Sigmoid colon (tissue), 7 donors: ENCODE measurements around the gene PPP1R16B. TPM values are rescaled to one million over a fixed set of nuclear protein-coding genes. Genes with fewer than 3 reads are reported as not detected.

ENCODE experiments used
- DNase-seq: peaks from one replicate; pipeline ENCODE4 v3.0.0-alpha.2; 2019
- H3K27ac ChIP-seq, 4 donors: fragments of 200-600 bp; sonication (generic); one replicate each; pipeline ENCODE4 v1.5.1; 2016 to 2019; ENCODE audit warnings: mild to moderate bottlenecking in 1 of 4
- H3K27me3 ChIP-seq, 3 donors: fragments of 200-600 bp; sonication (generic); one replicate each; pipeline ENCODE4 v1.5.1; 2019; ENCODE audit warnings: mild to moderate bottlenecking in 1 of 3
- H3K36me3 ChIP-seq, 4 donors: fragments of 200-600 bp; sonication (generic); one replicate each; pipeline ENCODE4 v1.5.1; 2016 to 2019
- H3K4me1 ChIP-seq, 4 donors: fragments of 200-600 bp; sonication (generic); one replicate each; pipeline ENCODE4 v1.5.1; 2017 to 2019
- H3K4me3 ChIP-seq, 4 donors: fragments of 200-600 bp; sonication (generic); one replicate each; pipeline ENCODE4 v1.5.1; 2017 to 2019; ENCODE audit warnings: mild to moderate bottlenecking in 2 of 4, moderate library complexity in 1 of 4
- H3K9me3 ChIP-seq, 4 donors: fragments of 200-600 bp in 3 of 4; sonication (generic) in 3 of 4; one replicate each; pipeline versions ENCODE4 v1.5.1 to v1.6.1; 2013 to 2019
- EP300 ChIP-seq, 4 donors: sonication (generic); formaldehyde crosslinking; IDR thresholded peaks; one replicate each; pipeline ENCODE4 v1.6.1; 2017; ENCODE audit warnings: antibody characterized with exemption in 4 of 4
- POLR2A ChIP-seq, 2 donors: fragments of 450-650 bp; IDR thresholded peaks; one replicate each; pipeline ENCODE4 v1.6.1; 2016; ENCODE audit warnings: antibody characterized with exemption in 2 of 2, mild to moderate bottlenecking in 2 of 2, moderate library complexity in 2 of 2
- POLR2AphosphoS5 ChIP-seq, 4 donors: sonication (generic); formaldehyde crosslinking; IDR thresholded peaks; one replicate each; pipeline ENCODE4 v1.6.1; 2017; ENCODE audit warnings: antibody characterized with exemption in 4 of 4
- WGBS, 2 donors: extraction: QIAGEN DNeasy Blood & Tissue Kit; methylation state at CpG; one replicate each; pipeline ENCODE4 v1.1.7; 2013; 5-methylcytosine and 5-hydroxymethylcytosine counted together
- intact Hi-C: fragments of 100-400 bp; cut with DNase I; formaldehyde crosslinking; loops from one replicate; pipeline ENCODE4 v1.15.1; 2023
- polyA plus RNA-seq, 3 donors: library from polyadenylated mRNA; stranded (reverse); fragments of 200-250 nt; gene quantifications; one replicate each; pipeline ENCODE4 v1.2.3, GENCODE V29; 2013
- total RNA-seq, 4 donors: library from RNA; depleted of rRNA; stranded (reverse); fragments of >200 nt; gene quantifications; one replicate each; pipeline ENCODE4 v1.1.0, GENCODE V29; 2016
- TF ChIP-seq, protein P1 (sequence below), 4 experiments: fragments of 450-650 bp in 3 of 4; fragments of 200-600 bp in 1 of 4; IDR thresholded peaks; one replicate each; pipeline ENCODE4 v1.5.1; 2016 to 2019; ENCODE audit warnings: antibody characterized with exemption in 4 of 4, mild to moderate bottlenecking in 3 of 4, moderate library complexity in 2 of 4
- donor health status: healthy with polysubstance abuse.
- donor health status: Bipolar disorder and iron deficiency.
- donor health status: healthy.

The PPP1R16B gene
- total and polyA plus RNA-seq, 7 donors: 0.92 to 21.7 (median 3.6) TPM

DNA sequence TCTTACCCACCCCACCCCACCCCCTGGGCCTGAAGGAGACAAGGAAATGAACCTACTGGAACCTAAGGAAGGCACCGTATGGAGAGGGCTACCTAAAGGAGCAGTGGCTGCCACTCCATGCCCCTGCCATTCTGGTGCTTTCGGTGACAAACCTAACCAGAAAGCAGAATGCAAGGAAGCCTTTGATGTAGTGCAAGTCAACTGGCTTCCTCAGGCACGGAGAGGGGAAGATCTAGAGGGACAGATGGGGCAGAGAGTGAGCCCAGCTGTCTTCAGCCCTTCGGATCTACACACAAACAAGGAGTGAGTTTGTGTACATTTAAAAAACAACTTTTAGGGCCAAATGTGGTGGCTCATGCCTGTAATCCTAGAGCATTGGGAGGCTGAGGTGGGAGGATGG, 39.5 kb downstream of the PPP1R16B start:
- no peak for TF ChIP-seq POLR2AphosphoS5 (IDR thresholded peaks at IDR 0.05)
- TF ChIP-seq, protein P1, sequence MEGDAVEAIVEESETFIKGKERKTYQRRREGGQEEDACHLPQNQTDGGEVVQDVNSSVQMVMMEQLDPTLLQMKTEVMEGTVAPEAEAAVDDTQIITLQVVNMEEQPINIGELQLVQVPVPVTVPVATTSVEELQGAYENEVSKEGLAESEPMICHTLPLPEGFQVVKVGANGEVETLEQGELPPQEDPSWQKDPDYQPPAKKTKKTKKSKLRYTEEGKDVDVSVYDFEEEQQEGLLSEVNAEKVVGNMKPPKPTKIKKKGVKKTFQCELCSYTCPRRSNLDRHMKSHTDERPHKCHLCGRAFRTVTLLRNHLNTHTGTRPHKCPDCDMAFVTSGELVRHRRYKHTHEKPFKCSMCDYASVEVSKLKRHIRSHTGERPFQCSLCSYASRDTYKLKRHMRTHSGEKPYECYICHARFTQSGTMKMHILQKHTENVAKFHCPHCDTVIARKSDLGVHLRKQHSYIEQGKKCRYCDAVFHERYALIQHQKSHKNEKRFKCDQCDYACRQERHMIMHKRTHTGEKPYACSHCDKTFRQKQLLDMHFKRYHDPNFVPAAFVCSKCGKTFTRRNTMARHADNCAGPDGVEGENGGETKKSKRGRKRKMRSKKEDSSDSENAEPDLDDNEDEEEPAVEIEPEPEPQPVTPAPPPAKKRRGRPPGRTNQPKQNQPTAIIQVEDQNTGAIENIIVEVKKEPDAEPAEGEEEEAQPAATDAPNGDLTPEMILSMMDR (IDR thresholded peaks at IDR 0.05): no peak
- no peak for TF ChIP-seq EP300 (IDR thresholded peaks at IDR 0.05)
- no peak for TF ChIP-seq POLR2A (IDR thresholded peaks at IDR 0.05)
- H3K4me1 ChIP-seq: no peaks in the 10 kb centered on the region
- DNase-seq: no peak
- H3K27ac ChIP-seq: no peak overlapping the region
- WGBS, 2 donors: 62 to 63% methylated on average over 4 of the region's 4 CpGs
- H3K36me3 ChIP-seq: no peaks in the 10 kb centered on the region
- no peaks in the 10 kb centered on the region for H3K9me3 ChIP-seq
- H3K27me3 ChIP-seq: peaks cover 0 to 9% (median 0%) of the 10 kb centered on the region in 3 donors
- intact Hi-C loops: no loop called here
- H3K4me3 ChIP-seq: no peak overlapping the region

DNA sequence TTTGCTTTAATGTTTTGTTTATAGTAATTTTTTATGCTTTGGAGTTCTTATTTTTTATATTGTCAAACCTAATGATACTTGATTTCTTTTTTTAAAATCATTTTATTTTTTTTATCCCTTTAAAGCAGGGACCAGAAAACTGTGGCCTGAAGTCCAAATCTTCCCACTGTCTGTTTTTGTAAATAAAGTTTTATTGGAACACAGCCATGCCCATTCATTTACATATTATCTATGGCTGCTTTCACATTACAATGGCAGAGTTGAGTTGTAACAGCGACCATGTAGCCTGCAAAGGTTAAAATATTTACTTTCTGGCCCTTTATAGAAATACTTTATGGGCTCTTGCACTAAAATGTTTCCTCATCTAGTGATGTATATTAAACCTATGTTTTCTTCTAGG, 42.3 kb downstream of the PPP1R16B start:
- no peaks in the 10 kb centered on the region for H3K9me3 ChIP-seq
- DNase-seq: no peak
- TF ChIP-seq, protein P1 (IDR thresholded peaks at IDR 0.05): no peak
- TF ChIP-seq POLR2A (IDR thresholded peaks at IDR 0.05) (no peak), POLR2AphosphoS5 (IDR thresholded peaks at IDR 0.05) (no peak), EP300 (IDR thresholded peaks at IDR 0.05) (no peak)
- no peaks in the 10 kb centered on the region for H3K27me3 ChIP-seq
- no peak overlapping the region for H3K4me3 ChIP-seq
- no peaks in the 10 kb centered on the region for H3K4me1 ChIP-seq
- WGBS, 2 donors: 34 to 82% methylated on average over 1 of the region's 1 CpG
- intact Hi-C loops: no loop called here
- H3K36me3 ChIP-seq: no peaks in the 10 kb centered on the region
- no peak overlapping the region for H3K27ac ChIP-seq

DNA sequence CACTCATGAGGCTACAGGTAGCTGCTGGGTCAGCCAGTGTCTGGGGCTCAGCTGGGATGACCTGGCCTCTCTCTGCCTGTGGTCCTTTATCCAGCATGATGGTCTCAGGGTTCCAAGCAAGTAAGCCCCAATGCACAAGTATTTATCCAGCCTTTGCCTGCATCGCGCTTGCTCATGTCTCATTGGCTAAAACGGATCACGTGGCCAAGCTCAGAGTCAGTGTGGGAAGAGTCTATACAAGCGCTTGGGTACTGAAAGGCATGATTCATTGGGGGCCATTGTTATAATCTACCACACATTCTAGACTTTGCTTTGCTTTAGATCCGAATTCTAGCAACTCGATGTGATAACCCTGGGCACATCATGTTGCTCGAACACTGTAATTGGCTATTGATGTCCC, 48.3 kb downstream of the PPP1R16B start:
- Histone ChIP-seq H3K9me3 (no peaks in the 10 kb centered on the region), H3K4me3 (no peak overlapping the region), H3K27me3 (no peaks in the 10 kb centered on the region), H3K27ac (no peak overlapping the region), H3K36me3 (no peaks in the 10 kb centered on the region), H3K4me1 (no peaks in the 10 kb centered on the region)
- no peak for DNase-seq
- 93 to 95% methylated on average over 8 of the region's 8 CpGs for WGBS, 2 donors
- no peak for TF ChIP-seq EP300 (IDR thresholded peaks at IDR 0.05)
- intact Hi-C loops: no loop called here

DNA sequence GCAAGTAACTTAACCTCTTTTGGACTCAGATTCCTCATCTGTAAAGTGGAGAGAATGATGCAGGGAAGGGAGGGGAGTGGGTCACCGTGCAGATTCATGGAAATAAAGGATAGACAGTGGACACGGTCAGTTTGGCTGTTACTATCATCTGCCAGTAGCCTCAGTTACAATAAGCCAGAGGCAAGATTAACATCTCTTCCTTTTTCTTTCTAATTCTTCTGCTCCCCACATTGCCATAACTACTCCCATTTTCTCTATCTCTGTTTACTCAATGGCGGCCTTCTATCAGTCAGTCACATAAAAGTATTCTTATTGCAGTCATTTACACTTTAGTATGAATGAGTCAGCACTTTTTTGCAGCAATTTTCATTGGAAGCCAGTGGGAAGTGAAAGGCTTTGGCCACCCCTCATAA, 49.2 kb downstream of the PPP1R16B start:
- intact Hi-C loops: no loop called here
- TF ChIP-seq EP300 (IDR thresholded peaks at IDR 0.05) (no peak), POLR2A (IDR thresholded peaks at IDR 0.05) (no peak), POLR2AphosphoS5 (IDR thresholded peaks at IDR 0.05) (no peak)
- TF ChIP-seq, protein P1 (IDR thresholded peaks at IDR 0.05): no peak

DNA sequence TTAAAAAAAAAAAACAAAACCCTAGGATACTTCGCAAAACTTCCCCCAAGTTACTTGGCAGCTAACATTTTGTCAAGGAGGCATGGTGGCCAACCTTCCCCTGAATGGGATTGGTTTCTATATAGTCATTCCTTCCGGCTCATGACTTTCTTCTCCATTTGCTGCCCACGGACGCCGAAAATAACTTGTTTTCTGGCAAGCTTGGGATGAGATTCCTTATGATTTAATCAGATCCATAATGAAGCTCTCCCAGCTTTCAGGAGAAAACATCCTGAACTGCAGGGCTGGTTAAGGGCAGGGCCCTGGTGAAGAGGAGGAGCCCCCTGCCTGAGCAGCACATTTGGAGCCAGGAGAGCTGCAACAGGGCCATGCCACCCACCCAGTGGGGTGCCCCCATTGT, 49.9 kb downstream of the PPP1R16B start:
- no peaks in the 10 kb centered on the region for H3K4me1 ChIP-seq
- WGBS, 2 donors: 87 to 90% methylated on average over 5 of the region's 5 CpGs
- TF ChIP-seq, protein P1 (IDR thresholded peaks at IDR 0.05): no peak
- TF ChIP-seq POLR2A (IDR thresholded peaks at IDR 0.05): no peak
- TF ChIP-seq EP300 (IDR thresholded peaks at IDR 0.05): no peak
- no peak for TF ChIP-seq POLR2AphosphoS5 (IDR thresholded peaks at IDR 0.05)
- no peaks in the 10 kb centered on the region for H3K9me3 ChIP-seq
- H3K4me3 ChIP-seq: no peak overlapping the region
- intact Hi-C loops: no loop called here
- DNase-seq: no peak
- H3K36me3 ChIP-seq: no peaks in the 10 kb centered on the region
- H3K27me3 ChIP-seq: no peaks in the 10 kb centered on the region
- no peak overlapping the region for H3K27ac ChIP-seq

More for the DNA sequence above, 49.2 kb downstream of the PPP1R16B start:
- Histone ChIP-seq H3K9me3 (no peaks in the 10 kb centered on the region), H3K4me1 (no peaks in the 10 kb centered on the region), H3K27me3 (no peaks in the 10 kb centered on the region), H3K4me3 (no peak overlapping the region), H3K36me3 (no peaks in the 10 kb centered on the region), H3K27ac (no peak overlapping the region)
- 60 to 84% methylated on average over 3 of the region's 3 CpGs for WGBS, 2 donors
- no peak for DNase-seq
